T-helper 22 cell (primary cell): ENCODE results near the gene SIGLEC15.
"Not testable (repeated sequence)": the region's sequence is repeated elsewhere in the genome, so short reads cannot be mapped to it uniquely, and the experiment has no call there.

Source experiments
- DNase-seq: peaks from one replicate; pipeline ENCODE4 v3.0.0-alpha.2; 2020; ENCODE audit warnings: low read depth

The SIGLEC15 gene

DNA sequence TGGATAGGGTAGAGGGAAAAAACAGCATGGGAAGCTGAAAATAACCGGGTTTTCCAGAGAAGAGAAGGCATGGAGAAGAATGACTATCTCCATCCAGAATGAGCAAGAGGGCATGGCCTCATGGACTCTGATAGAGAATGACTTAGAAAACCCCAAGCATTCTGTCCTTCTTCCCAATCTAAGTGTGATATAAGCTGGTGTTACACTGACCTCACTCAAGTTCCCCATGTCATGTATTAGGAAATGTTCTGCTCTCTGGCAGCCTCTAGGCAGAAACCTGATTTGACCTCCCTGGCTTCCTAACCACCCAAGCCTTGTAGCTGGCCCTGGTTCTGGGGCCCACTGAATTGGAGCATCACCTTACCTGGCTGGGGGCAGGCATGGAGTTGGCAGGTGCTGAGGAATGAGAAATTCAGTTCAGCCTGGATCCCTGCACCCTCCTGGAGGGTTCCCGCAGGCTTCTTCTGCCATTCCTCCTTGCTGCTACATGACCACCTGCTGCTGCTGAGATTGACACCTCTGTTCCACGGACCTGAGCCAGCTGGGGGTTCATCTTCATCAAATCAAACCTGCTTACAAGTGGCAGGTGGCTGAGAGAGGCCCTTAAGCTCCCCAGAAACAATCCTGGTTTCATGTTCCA, 5.2 kb upstream of the SIGLEC15 start:
- DNase-seq: no peak

DNA sequence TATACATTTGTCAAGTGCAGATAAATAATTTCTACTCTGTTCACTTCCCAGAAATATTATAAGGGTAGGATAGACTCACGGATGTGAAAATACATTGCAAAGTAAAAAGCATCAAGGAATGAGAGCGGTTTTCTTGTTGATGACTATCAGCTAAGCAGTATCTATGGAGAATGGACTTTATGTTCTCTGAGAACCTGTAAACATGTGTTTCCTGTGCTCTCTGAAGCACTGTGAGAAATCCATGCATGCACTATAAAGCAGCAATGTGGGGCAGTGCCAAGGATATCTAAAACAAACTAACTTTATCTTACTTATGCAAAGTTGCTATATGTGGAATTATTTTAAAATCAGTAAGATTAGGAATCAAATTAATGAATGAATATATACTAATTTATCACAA, 4.4 kb upstream of the SIGLEC15 start:
- DNase-seq: no peak

DNA sequence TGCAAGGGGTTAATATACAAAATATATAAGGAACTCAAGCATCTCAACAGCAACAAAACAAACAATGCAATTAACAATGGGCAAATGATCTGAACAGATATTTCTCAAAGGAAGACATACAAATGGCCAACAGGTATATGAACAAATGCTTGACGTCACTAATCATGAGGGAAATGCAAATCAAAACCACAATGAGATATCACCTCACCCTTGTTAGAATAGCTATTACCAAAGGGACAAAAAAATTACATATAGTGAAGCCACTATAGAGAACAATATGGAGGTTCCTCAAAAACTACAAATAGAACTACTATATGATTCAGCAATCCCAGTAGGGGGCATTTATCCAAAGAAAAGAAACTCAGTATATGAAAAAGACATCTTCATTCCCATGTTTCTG, 3.8 kb upstream of the SIGLEC15 start:
- no peak for DNase-seq

DNA sequence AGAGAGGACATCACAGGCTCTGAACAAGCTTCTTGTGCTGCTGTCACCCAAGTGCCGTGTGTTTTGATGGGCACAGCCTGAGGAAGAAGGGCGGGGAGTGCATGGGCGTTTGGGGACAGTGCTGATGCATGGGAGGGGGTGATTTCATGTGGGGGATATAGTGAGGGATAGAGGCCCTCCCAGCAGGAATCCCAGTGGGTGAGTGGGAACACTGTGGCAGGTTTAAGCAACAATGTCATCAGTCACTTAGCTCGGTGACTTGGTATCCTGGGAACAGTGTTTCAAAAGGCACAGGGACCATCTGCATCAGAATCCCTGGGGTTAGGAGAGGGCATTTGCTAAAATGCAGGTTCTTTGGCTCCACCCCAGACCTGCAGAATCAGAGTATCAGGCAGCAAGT, 609 bp downstream of the SIGLEC15 start:
- no peak for DNase-seq

DNA sequence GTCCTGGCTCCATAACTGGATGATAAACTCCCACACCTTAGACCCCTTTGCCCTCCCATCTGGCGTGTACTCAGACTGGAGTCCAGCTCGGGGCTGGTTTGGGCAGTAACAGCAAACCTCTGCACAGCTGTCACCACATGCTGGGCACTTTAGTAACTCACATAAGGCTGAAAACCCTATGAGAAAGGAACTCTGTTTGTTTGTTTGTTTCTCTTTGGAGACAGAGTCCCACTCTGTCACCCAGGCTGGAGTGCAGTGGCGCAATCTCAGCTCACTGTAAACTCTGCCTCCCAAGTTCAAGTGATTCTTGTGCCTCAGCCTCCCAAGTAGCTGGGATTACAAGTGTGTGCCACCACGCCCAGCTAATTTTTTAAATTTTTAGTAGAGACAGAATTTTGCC, 1.2 kb downstream of the SIGLEC15 start:
- DNase-seq: not testable (repeated sequence)

DNA sequence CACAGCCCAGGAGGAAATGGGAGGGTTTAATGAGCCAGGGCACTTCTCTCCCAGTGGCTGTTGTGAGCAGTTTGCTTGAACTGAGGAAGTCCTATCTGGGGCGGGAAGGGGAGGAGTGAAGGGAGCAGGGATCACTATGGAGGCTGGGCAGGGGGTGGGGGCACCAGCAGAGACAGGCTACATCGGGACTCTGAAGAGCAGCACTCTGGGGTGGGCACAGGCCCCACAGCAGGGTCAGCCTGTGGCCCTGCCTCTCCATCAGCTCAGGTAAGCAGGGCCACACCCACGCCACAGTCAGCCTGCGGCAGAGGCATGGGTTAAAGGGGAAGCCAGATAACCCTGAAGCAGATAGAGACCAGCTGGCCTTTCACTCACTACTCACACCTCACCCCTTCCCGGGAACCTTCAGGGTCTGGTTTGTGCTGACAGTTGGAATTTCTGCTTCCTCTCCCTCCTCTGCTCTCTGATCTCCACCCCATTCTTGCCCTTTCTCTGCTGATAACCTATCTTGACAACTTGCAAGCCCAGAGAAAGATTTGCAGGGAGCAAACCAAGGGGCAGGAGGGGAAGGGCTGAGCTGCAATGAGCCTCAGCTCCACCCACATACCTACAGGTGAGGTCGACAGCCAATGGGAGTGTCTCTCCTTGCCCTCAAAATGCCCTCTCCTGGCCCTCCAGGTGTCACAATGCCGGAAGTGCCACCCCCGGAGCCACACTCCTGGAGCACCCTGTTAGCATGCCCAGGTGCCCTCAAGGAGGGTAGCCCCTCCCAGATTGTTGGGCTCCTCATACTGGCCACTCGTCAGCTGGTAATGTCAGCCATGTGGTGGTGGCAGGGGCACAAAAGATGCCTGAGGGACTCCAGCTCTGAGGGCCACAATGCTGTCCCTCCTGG, 3.7 kb downstream of the SIGLEC15 start:
- DNase-seq: no peak

DNA sequence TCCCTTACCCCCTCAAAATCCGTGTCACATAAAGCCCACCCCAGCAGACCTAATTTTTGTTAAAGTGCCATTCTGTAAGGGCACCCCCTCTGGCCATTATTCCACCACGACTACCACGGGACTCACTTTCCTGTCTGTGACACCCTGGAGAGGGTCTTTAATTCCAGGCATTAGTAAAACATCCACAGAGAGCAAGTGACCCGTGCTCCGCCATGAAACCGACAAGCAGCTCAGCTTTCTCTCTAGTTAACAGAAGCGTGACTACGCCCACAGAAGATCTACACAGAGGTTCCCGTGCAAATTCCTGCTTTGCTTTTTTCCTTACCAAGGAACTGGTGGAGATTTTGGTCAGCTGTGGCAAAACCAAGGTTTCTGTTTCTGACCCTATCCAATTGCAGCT, 4.4 kb downstream of the SIGLEC15 start:
- no peak for DNase-seq

DNA sequence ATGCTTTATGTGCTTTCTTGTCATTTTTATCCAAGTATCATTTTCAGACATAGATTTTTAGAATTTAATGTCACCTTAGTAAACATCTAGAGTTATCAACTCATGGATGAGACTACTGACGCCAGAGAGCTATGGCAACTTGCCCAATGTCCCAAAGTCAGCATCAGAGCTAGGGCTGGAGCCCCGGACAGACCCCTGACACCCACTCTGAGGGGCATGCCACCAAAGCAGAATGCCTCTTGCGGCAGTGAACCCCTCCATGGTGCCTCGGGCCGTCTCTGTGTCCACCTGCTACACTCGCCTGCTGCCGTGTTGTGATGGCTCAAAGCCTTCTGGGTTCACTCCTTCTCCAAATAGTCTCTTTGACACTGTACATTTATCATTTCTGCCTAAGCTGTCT, 5.4 kb downstream of the SIGLEC15 start:
- DNase-seq: no peak

DNA sequence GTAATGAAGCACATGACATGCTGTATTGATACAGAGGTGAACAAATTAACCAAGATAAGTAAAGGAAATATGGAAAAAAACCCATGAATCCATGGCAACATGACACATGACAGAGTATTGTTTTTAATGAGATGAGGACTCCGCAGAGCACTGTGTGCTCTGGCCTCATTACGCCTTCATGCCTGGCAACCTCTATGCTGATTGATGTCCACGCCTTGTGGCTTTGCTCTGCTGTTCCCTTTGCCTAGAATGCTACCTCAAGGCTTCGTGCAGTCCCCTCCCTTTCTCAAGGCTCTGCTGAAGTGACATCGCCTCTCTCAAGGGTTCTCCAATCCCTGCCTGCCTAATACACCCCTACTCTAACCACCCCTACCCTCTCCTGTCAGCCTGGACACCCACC, 8.4 kb downstream of the SIGLEC15 start:
- no peak for DNase-seq

DNA sequence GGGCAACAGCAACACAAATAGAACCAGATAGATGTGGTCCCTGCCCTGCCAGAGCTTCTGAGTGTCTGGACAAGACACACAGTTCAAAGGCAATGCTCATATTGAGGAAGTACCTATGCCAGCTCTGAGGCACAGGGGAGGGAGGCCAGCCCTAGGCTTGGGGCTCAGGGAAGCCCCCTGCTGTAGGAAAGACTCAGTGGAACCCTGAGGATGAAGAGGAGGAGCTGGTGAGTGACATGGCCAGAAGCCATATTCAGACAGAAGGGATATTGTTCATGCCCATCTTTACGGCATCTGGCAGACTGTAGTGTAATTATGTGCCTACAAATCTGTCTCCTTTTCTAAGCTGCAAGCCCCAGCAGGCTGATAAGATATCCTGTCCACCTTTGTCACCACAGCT, 8.8 kb downstream of the SIGLEC15 start:
- no peak for DNase-seq

DNA sequence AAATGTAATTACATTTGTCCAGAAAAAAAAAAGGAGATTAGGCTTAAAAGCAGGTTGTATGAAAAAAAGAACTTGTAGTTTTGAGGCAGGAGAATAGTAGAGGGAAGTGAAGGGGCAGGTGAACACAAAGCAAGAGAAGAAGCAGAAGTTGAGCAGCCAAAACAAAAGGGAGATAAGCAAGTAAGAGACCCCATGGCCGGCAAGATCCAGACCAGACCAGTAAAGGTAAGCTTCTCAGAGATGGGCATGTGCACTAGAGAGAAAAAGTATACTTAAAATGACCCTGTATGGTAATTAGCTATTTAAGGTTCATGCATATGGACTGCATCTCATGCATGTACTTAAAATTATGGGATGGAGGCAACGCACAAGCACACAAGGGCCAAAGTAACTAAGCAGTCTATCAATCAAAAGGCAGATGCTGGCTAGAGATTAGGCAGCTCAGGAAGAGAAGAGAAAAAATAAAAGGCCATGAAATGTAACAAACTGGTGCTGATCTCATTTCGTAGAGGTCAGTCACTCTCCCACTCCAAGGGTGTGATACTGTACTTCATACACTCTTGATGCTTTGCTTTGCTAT, 9.7 kb downstream of the SIGLEC15 start:
- DNase-seq: no peak

DNA sequence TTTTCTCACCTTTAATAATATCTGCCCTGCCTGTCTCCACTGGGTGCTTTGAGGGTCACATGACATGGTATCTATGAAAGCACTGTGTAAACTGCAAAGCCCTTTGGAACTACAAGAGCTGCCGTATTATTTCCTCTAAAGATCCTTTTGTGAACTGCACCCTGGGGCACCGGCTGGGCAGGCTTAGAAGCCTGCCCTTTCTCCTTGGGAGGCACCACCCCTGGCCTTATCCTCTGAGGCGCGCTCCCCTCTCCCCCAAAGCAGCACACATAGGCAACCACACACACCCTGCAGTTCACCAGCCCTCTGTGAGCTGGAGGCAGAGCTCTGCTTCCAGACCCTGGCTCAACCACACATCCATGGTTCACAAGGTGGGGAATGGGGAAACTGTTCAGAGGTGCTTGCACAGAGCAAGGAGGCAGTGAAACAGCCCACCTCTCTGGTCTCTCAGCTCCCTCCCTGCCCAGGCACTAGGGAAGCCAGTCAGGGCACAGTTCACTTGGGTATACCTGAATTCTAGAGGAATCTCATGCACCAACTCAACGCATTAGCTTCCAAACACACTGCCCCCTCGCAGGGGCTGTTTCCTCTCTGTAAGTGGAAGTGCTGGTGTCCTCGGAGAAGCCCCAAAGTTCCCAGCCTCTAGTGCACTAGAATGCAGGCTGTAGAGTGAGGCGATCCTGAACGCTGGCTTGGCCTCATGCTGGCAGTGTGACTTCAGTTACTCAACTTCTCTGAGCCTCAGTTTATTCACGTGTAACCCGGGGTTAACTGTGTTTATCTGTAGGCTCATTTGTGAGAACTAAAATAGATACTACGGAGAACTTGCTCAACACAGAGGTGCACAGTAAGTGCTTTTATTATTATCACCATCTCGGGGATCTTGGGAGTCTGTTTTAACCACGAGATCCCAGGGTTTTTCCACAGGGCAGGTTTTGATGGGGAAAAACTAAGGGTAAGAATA, 11.0 kb downstream of the SIGLEC15 start:
- no peak for DNase-seq

DNA sequence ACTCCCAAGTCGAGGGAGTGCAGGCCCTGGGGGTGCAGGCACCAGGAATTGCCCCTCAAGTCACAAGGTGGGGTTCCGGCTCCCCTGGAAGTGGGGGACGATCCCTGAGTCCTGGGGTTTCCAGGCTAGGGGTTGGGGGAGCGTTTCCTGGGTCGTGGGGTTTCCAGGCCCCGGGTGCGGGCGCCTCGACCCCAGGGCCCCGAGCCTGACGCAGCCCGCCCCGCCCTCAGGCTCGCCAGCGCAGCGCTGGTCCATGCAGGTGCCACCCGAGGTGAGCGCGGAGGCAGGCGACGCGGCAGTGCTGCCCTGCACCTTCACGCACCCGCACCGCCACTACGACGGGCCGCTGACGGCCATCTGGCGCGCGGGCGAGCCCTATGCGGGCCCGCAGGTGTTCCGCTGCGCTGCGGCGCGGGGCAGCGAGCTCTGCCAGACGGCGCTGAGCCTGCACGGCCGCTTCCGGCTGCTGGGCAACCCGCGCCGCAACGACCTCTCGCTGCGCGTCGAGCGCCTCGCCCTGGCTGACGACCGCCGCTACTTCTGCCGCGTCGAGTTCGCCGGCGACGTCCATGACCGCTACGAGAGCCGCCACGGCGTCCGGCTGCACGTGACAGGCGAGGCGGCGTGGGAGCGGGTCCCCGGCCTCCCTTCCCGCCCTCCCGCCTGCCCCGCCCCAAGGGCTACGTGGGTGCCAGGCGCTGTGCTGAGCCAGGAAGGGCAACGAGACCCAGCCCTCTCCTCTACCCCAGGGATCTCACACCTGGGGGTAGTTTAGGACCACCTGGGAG, 12.0 kb downstream of the SIGLEC15 start:
- DNase-seq: no peak

DNA sequence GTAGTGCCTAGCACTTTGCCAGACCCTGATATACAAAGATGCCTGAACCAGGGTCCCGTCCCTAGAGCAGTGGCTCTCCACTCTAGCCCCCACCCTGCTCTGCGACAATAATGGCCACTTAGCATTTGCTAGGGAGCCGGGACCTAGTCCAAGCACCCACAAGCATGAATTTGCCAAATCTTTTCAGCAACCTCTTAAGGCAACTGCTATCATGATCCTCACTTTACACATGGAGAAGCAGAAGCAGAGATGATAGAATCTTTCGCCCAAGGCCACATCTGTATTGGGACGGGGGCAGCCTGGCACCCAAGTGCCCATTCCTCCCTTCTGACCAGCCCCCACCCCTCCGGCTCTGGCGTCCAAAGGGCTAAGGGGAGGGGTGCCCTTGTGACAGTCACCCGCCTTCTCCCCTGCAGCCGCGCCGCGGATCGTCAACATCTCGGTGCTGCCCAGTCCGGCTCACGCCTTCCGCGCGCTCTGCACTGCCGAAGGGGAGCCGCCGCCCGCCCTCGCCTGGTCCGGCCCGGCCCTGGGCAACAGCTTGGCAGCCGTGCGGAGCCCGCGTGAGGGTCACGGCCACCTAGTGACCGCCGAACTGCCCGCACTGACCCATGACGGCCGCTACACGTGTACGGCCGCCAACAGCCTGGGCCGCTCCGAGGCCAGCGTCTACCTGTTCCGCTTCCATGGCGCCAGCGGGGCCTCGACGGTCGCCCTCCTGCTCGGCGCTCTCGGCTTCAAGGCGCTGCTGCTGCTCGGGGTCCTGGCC, 13.0 kb downstream of the SIGLEC15 start:
- no peak for DNase-seq

DNA sequence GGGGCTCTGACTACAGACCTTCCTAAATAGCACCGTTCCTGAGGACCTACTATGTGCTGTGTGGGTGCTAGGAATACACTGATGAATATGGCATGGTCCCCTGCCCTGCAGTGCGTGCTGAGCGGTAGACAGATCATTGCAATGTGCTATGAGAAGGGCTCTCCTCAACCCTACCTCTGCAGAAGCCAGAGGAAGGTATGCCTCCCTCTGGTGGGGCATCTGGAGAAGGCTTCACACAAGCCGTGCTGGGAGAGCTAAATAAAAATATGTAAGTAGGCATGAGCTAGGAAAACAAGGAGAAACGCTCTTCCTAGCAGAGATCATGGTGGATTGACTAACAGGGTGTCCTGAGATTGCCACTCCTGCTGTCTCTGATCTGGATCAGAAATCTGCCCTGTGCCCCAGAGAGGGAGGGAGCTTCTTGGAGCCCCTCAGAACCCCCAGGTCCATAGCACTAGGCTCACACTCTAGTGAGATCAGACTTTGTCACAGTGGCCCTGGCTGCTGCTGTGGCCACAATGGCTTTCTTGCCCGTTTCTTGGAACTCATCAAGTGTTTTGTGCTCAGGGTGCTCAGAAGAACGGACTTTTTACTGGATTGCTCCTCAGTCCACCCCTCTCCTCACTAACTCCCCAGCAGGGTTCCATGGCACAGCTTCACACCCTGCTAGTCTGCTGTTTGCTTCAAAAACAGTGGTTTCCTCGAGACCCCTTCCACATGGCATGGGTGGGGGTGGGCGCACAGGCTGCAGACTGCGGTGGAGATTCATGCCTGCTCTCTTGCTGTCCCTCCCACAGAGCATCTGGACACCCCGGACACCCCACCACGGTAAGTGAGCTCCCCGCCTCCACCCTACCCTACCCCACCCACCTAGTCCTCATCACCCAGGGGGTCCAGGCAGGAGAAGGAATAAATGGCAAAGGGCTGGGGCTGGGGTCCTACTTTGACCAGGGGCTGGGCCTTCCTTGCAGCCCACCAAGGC, 14.2 kb downstream of the SIGLEC15 start:
- DNase-seq: no peak

DNA sequence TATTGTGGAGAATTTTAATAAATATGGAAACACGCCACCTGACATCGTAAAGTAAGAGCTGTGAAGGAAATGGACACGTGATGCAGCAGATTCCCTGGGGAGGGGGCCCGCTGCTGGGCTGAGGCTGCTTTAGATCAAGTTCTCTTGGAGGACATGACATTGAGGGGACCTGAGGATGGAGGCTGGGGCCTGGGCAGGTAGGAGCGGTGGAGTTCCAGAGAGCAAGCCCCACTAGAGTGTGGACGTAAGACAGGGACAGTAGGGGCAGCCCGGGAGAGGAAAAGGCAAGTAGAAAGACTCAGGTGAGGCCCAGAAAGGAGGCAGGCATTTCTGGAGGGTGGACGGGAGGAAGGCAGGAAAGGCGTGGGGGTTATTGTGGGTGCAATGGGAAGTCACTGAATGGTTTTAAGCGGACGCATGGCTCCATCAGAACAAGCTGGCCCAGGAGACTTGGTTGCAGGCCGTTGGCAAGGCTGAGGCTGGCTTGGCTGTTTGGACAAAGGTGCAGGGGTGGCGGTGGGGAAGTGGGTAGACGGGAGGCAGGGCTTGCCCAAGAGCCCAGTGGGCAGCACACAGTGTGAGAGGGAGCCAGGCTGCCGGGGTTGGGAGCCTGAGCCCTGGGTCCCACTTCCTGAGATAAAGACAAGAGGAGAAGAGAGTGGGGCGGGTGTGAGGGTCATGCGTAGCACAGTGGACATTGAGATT, 15.7 kb downstream of the SIGLEC15 start:
- no peak for DNase-seq

DNA sequence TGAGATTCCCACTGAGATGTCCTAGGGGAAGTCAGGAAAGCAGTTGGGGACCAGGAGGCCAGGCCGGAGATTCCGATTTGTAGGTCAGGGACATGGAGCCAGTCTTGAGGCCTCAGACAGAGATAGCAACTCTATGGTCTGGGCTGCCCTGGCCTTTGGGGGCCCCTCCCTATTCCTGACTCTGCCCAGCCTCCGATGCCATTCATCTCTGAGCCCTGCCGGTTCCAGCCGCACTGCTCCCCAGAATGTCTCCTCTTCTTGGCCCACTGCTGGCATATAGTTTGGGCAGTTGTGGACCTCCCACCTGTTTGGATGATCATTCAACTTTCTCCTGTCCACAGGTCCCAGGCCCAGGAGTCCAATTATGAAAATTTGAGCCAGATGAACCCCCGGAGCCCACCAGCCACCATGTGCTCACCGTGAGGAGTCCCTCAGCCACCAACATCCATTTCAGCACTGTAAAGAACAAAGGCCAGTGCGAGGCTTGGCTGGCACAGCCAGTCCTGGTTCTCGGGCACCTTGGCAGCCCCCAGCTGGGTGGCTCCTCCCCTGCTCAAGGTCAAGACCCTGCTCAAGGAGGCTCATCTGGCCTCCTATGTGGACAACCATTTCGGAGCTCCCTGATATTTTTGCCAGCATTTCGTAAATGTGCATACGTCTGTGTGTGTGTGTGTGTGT, 16.4 kb downstream of the SIGLEC15 start:
- no peak for DNase-seq

DNA sequence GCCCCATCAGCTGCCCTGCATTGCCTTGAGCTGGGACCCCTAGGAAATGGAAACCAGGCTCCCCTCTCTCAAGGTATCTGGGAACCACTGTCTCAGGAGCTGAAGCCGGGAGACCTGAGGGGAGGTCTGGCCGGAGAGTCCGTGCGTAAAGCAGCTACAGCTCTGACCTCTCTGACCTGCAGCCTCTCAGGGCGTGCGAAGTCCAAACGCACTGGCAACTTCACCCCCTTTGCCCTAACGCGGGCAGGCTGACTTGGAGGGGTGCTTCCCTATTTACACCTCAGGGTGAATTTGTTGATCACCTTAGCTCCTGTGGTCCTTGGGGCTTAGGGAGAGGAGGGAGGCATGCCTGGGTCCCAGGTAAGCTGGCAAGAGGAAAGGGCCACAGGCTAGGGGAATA, 17.5 kb downstream of the SIGLEC15 start:
- DNase-seq: no peak
